CD14-positive monocyte (primary cell): Measurements from ENCODE around the gene KDM6A. TPM values are rescaled to one million over a fixed set of nuclear protein-coding genes. Genes with fewer than 3 reads are reported as not detected.

Experiments used
- DNase-seq, 3 donors: peaks; one replicate each; pipeline ENCODE4 v3.0.0-alpha.2; 2011 to 2022
- H2AFZ ChIP-seq: 2 replicates; pipeline ENCODE4 v1.6.0; 2012; ENCODE audit warnings: mild to moderate bottlenecking, low read depth, low read length, inconsistent platforms; ENCODE audit not compliant: insufficient read depth, poor library complexity, severe bottlenecking
- H3K27ac ChIP-seq, 2 donors: 1 replicate in 1 of 2; 2 replicates in 1 of 2; pipeline ENCODE4 v1.5.1; 2012 to 2013; ENCODE audit warnings: low read length in 2 of 2, control low read depth in 1 of 2, inconsistent platforms in 1 of 2, low read depth in 1 of 2, mild to moderate bottlenecking in 1 of 2
- H3K27me3 ChIP-seq, 2 donors: one replicate each; pipeline versions ENCODE4 v1.6.0 to v1.6.1; 2011 to 2013; ENCODE audit warnings: low read length in 2 of 2; ENCODE audit not compliant: control insufficient read depth in 2 of 2, insufficient read depth in 2 of 2
- H3K36me3 ChIP-seq, 2 donors: replicated peaks in 1 of 2; 1 replicate in 1 of 2; 2 replicates in 1 of 2; pipeline versions ENCODE4 v1.5.1 to v1.6.1; 2012 to 2013; ENCODE audit warnings: low read length in 2 of 2, control low read depth in 1 of 2, inconsistent platforms in 1 of 2, mild to moderate bottlenecking in 1 of 2; ENCODE audit not compliant: insufficient read depth in 2 of 2, control insufficient read depth in 1 of 2
- H3K4me1 ChIP-seq, 2 donors: 1 replicate in 1 of 2; 2 replicates in 1 of 2; pipeline versions ENCODE4 v1.5.1 to v1.6.1; 2012 to 2013; ENCODE audit warnings: low read length in 2 of 2, control low read depth in 1 of 2, inconsistent platforms in 1 of 2, mild to moderate bottlenecking in 1 of 2, moderate library complexity in 1 of 2; ENCODE audit not compliant: insufficient read depth in 2 of 2, control insufficient read depth in 1 of 2
- H3K4me2 ChIP-seq: replicated peaks from 2 replicates; pipeline ENCODE3; 2012; ENCODE audit warnings: low read length, moderate library complexity, mild to moderate bottlenecking; ENCODE audit not compliant: poor library complexity, severe bottlenecking; ENCODE audit errors: extremely low read depth
- H3K4me3 ChIP-seq, 3 experiments: fragments of 200-600 bp in 1 of 3; sonication (generic) in 1 of 3; replicated peaks in 1 of 3; 1 replicate in 2 of 3; 2 replicates in 1 of 3; pipeline ENCODE4 v1.5.1; 2011 to 2013; ENCODE audit warnings: low read length in 3 of 3, mild to moderate bottlenecking in 3 of 3, control low read depth in 2 of 3, low read depth in 2 of 3, inconsistent platforms in 1 of 3, moderate library complexity in 1 of 3
- H3K79me2 ChIP-seq: 2 replicates; pipeline ENCODE4 v1.6.0; 2012; ENCODE audit warnings: mild to moderate bottlenecking, control low read depth, inconsistent platforms, low read length, moderate library complexity; ENCODE audit not compliant: insufficient read depth
- H3K9ac ChIP-seq: 2 replicates; pipeline ENCODE4 v1.6.0; 2017; ENCODE audit warnings: low read length, mild to moderate bottlenecking; ENCODE audit not compliant: insufficient read depth, poor library complexity, severe bottlenecking
- H3K9me3 ChIP-seq, 2 donors: replicated peaks in 1 of 2; 1 replicate in 1 of 2; 2 replicates in 1 of 2; pipeline versions ENCODE4 v1.5.1 to v1.6.1; 2012 to 2013; ENCODE audit warnings: low read length in 2 of 2, control low read depth in 1 of 2; ENCODE audit not compliant: control insufficient read depth in 1 of 2, insufficient read depth in 1 of 2
- H4K20me1 ChIP-seq: 2 replicates; pipeline ENCODE4 v1.6.0; 2012; ENCODE audit warnings: mild to moderate bottlenecking, low read length, control low read depth, moderate library complexity; ENCODE audit not compliant: insufficient read depth
- H3K27ac Mint-ChIP-seq, 7 donors: one replicate each; pipeline ENCODE4 v1.8.0; 2020; ENCODE audit warnings: mild to moderate bottlenecking in 7 of 7, mixed read lengths in 7 of 7, moderate library complexity in 6 of 7, inconsistent platforms in 2 of 7
- H3K27me3 Mint-ChIP-seq, 3 donors: one replicate each; pipeline ENCODE4 v1.8.0; 2021 to 2022; ENCODE audit warnings: low read depth in 3 of 3, mild to moderate bottlenecking in 3 of 3, mixed read lengths in 3 of 3, moderate library complexity in 3 of 3, inconsistent platforms in 1 of 3
- H3K36me3 Mint-ChIP-seq, 2 donors: one replicate each; pipeline ENCODE4 v1.8.0; 2020; ENCODE audit warnings: mixed read lengths in 2 of 2, inconsistent platforms in 1 of 2, mild to moderate bottlenecking in 1 of 2
- H3K4me1 Mint-ChIP-seq: one replicate; pipeline ENCODE4 v1.8.0; 2020; ENCODE audit warnings: mild to moderate bottlenecking, mixed read lengths
- H3K4me3 Mint-ChIP-seq, 2 donors: one replicate each; pipeline ENCODE4 v1.8.0; 2020; ENCODE audit warnings: mild to moderate bottlenecking in 2 of 2, mixed read lengths in 2 of 2, moderate library complexity in 1 of 2
- H3K9me3 Mint-ChIP-seq, 7 donors: one replicate each; pipeline ENCODE4 v1.8.0; 2020 to 2022; ENCODE audit warnings: mixed read lengths in 7 of 7, mild to moderate bottlenecking in 6 of 7, moderate library complexity in 6 of 7, inconsistent platforms in 2 of 7
- WGBS: methylation state at CpG from one replicate; pipeline ENCODE4 v1.1.5; 2013; ENCODE audit warnings: missing lambda C conversion rate; ENCODE audit not compliant: insufficient coverage; 5-methylcytosine and 5-hydroxymethylcytosine counted together
- intact Hi-C, 2 donors: fragments of 100-400 bp; cut with micrococcal nuclease; formaldehyde crosslinking; loops; one replicate each; pipeline versions ENCODE4 v1.15.0 to v1.15.1; 2023
- polyA plus RNA-seq, 3 donors: library from polyadenylated mRNA; depleted of rRNA in 1 of 3; unstranded in 2 of 3; stranded (reverse) in 1 of 3; fragments of 300-500 nt in 2 of 3; fragments of >200 nt in 1 of 3; fragmentation: Illumina TruSeq in 2 of 3; gene quantifications; 1 replicate in 2 of 3; 2 replicates in 1 of 3; pipeline ENCODE4 v1.2.3, GENCODE V29; 2012 to 2021
- TF ChIP-seq, protein P1 (sequence below): fragments of 200-600 bp; IDR thresholded peaks from one replicate; pipeline ENCODE4 v1.8.0; 2022; ENCODE audit warnings: antibody characterized with exemption, mild to moderate bottlenecking

Gene KDM6A
- polyA plus RNA-seq, 3 donors = 7.6 to 35.0 (median 13.8) TPM

DNA sequence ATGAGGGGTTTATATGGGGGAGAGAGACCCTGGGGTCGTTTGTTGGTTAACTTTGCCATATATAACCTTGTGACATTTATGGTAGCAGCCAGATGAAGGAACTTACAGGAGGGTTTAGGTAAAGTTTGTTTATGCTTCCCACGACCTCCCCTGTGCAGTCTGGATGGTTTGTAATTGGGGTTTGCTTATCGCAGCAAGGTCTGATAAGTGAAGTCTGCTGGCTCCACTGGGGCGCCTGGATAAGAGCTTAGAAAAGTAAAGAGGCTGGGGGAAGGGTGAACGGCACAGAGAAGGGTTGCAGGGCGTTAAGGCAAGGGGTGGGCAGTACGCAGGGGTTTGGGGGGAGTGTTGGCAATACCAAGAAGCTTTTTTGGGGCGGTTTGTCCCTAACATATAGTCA, 98.7 kb downstream of the KDM6A start:
- H3K36me3 Mint-ChIP-seq = peaks cover 10 to 54% of the 10 kb centered on the region in 2 donors
- H3K9ac ChIP-seq = no peak overlapping the region
- no peak overlapping the region for H3K27ac ChIP-seq
- H3K4me3 ChIP-seq = no peak overlapping the region
- H3K4me3 Mint-ChIP-seq = no peak overlapping the region
- intact Hi-C loops = no loop called here
- no peaks in the 10 kb centered on the region for H3K4me1 ChIP-seq
- H3K4me1 Mint-ChIP-seq = peaks cover 4% of the 10 kb centered on the region
- H3K27me3 Mint-ChIP-seq = no peaks in the 10 kb centered on the region
- WGBS = 97% methylated on average over 5 of the region's 8 CpGs
- DNase-seq = no peak
- peak overlapping the region in 2 of 7 donors; percentile 14 to 58 for H3K27ac Mint-ChIP-seq
- peaks cover 97% of the 10 kb centered on the region for H3K79me2 ChIP-seq
- H3K9me3 Mint-ChIP-seq = peaks cover 3 to 21% (median 6%) of the 10 kb centered on the region in 7 donors
- H2AFZ ChIP-seq = no peak overlapping the region
- no peaks in the 10 kb centered on the region for H3K27me3 ChIP-seq
- TF ChIP-seq, protein P1, sequence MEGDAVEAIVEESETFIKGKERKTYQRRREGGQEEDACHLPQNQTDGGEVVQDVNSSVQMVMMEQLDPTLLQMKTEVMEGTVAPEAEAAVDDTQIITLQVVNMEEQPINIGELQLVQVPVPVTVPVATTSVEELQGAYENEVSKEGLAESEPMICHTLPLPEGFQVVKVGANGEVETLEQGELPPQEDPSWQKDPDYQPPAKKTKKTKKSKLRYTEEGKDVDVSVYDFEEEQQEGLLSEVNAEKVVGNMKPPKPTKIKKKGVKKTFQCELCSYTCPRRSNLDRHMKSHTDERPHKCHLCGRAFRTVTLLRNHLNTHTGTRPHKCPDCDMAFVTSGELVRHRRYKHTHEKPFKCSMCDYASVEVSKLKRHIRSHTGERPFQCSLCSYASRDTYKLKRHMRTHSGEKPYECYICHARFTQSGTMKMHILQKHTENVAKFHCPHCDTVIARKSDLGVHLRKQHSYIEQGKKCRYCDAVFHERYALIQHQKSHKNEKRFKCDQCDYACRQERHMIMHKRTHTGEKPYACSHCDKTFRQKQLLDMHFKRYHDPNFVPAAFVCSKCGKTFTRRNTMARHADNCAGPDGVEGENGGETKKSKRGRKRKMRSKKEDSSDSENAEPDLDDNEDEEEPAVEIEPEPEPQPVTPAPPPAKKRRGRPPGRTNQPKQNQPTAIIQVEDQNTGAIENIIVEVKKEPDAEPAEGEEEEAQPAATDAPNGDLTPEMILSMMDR = no peak
- H3K36me3 ChIP-seq = peaks cover 0 to 6% of the 10 kb centered on the region in 2 donors
- no peak overlapping the region for H3K4me2 ChIP-seq
- peaks cover 0 to 5% of the 10 kb centered on the region in 2 donors for H3K9me3 ChIP-seq
- peaks cover 99% of the 10 kb centered on the region for H4K20me1 ChIP-seq

DNA sequence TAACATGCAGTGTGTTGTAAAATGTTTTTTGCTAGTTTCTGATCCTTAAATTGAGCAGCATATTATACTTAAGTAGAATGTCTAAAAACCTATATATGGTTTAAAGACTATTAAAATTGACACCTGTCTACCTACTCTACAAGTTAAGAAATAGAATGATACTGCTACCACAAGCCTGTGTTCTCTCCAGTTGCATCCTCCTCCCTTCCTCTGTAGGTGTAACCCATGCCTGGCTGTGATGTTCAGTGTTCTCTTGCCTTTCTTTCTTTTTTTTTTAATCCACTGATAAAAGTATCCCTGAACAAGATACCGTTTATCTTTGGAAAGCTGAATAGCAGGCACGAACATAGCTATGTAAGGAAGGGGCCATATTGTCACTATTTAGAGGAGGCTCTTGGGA, 99.1 kb downstream of the KDM6A start:
- Mint-ChIP-seq H3K36me3 (peaks cover 10 to 49% of the 10 kb centered on the region in 2 donors), H3K4me1 (peaks cover 4% of the 10 kb centered on the region), H3K27ac (peak overlapping the region in 2 of 7 donors; percentile 7 to 73), H3K27me3 (no peaks in the 10 kb centered on the region), H3K4me3 (no peak overlapping the region), H3K9me3 (peaks cover 3 to 21% (median 6%) of the 10 kb centered on the region in 7 donors)
- H3K4me2 ChIP-seq = no peak overlapping the region
- intact Hi-C loops = no loop called here
- H3K79me2 ChIP-seq = peaks cover 97% of the 10 kb centered on the region
- peaks cover 0 to 5% of the 10 kb centered on the region in 2 donors for H3K9me3 ChIP-seq
- H3K9ac ChIP-seq = no peak overlapping the region
- no peak for DNase-seq
- peak overlapping the region in 1 of 2 donors; percentile 17 for H3K27ac ChIP-seq
- H3K27me3 ChIP-seq = no peaks in the 10 kb centered on the region
- peaks cover 99% of the 10 kb centered on the region for H4K20me1 ChIP-seq
- H3K4me3 ChIP-seq = no peak overlapping the region
- no peaks in the 10 kb centered on the region for H3K4me1 ChIP-seq
- TF ChIP-seq, protein P1 = no peak
- WGBS = no CpG with 5 or more reads among the region's 2 CpGs
- H3K36me3 ChIP-seq = peaks cover 0 to 6% of the 10 kb centered on the region in 2 donors
- no peak overlapping the region for H2AFZ ChIP-seq
